Prostate gland (tissue), 2 donors: ENCODE measurements around the gene LARGE1. TPM values are rescaled to one million over a fixed set of nuclear protein-coding genes. Genes with fewer than 3 reads are reported as not detected.
A peak's percentile ranks its signal among the peaks of the same experiment; 100 is the strongest.

Experiments used
- DNase-seq: peaks from one replicate; pipeline ENCODE4 v3.0.0-alpha.2; 2019; ENCODE audit warnings: low spot score
- H3K27ac ChIP-seq, 2 donors: fragments of 200-600 bp; sonication (generic); 2 replicates each; pipeline ENCODE4 v1.5.1; 2017 to 2019
- H3K27me3 ChIP-seq: fragments of 200-600 bp; sonication (generic); replicated peaks from 2 replicates; pipeline ENCODE4 v1.5.1; 2019; ENCODE audit not compliant: insufficient read depth
- H3K36me3 ChIP-seq, 2 donors: fragments of 200-600 bp; sonication (generic); 1 replicate in 1 of 2; 2 replicates in 1 of 2; pipeline versions ENCODE4 v1.5.1 to v1.8.1; 2017 to 2019
- H3K4me1 ChIP-seq: fragments of 200-600 bp; sonication (generic); replicated peaks from 2 replicates; pipeline ENCODE4 v1.5.1; 2019
- H3K4me3 ChIP-seq, 2 donors: fragments of 200-600 bp; sonication (generic); 2 replicates each; pipeline ENCODE4 v1.5.1; 2017 to 2019
- H3K9me3 ChIP-seq: fragments of 200-600 bp; sonication (generic); 2 replicates; pipeline ENCODE4 v1.5.1; 2017
- CTCF ChIP-seq, 4 experiments: fragments of 200-600 bp in 2 of 4; fragments of 450-650 bp in 2 of 4; sonication (generic) in 2 of 4; IDR thresholded peaks; 1 replicate in 3 of 4; 2 replicates in 1 of 4; pipeline ENCODE4 v1.5.1; 2016 to 2019; ENCODE audit warnings: antibody characterized with exemption in 4 of 4, mild to moderate bottlenecking in 2 of 4, moderate library complexity in 2 of 4
- POLR2A ChIP-seq: fragments of 450-650 bp; IDR thresholded peaks from one replicate; pipeline ENCODE4 v1.6.1; 2016; ENCODE audit warnings: antibody characterized with exemption, mild to moderate bottlenecking
- POLR2AphosphoS5 ChIP-seq: sonication (generic); formaldehyde crosslinking; IDR thresholded peaks from one replicate; pipeline ENCODE4 v1.6.1; 2017; ENCODE audit warnings: antibody characterized with exemption
- WGBS: methylation state at CpG from one replicate; pipeline ENCODE4 v1.1.5; 2018; 5-methylcytosine and 5-hydroxymethylcytosine counted together
- intact Hi-C: fragments of 100-400 bp; cut with DNase I; formaldehyde crosslinking; loops from one replicate; pipeline ENCODE4 v1.14.2; 2022
- total RNA-seq, 2 donors: library from RNA; depleted of rRNA; stranded (reverse); fragments of >200 nt; gene quantifications; one replicate each; pipeline ENCODE4 v1.1.0, GENCODE V29; 2016

LARGE1 gene
- total RNA-seq, 2 donors from 2014 or later = 18.6 to 37.4 TPM

- intact Hi-C loops = no loop called here
- no peak for DNase-seq
- H3K36me3 ChIP-seq = no peaks in the 10 kb centered on the region
- WGBS = 54% methylated on average over 6 of the region's 6 CpGs
- no peaks in the 10 kb centered on the region for H3K4me1 ChIP-seq
- H3K4me3 ChIP-seq = no peak overlapping the region
- H3K9me3 ChIP-seq = no peaks in the 10 kb centered on the region
- no peaks in the 10 kb centered on the region for H3K27me3 ChIP-seq
- TF ChIP-seq CTCF (IDR thresholded peaks at IDR 0.05) = no peak
- TF ChIP-seq POLR2A = no peak
- TF ChIP-seq POLR2AphosphoS5 = no peak
- H3K27ac ChIP-seq = no peak overlapping the region
Measured at GRCh38 chr22:33666961-33667619, 253.2 kb downstream of the LARGE1 start.

GRCh38 chr22:33666279-33666960, 253.9 kb downstream of the LARGE1 start:
- TF ChIP-seq POLR2AphosphoS5 (no peak), CTCF (IDR thresholded peaks at IDR 0.05) (no peak), POLR2A (no peak)
- Histone ChIP-seq H3K27ac (no peak overlapping the region), H3K4me3 (no peak overlapping the region), H3K4me1 (no peaks in the 10 kb centered on the region), H3K27me3 (no peaks in the 10 kb centered on the region), H3K36me3 (no peaks in the 10 kb centered on the region), H3K9me3 (no peaks in the 10 kb centered on the region)
- intact Hi-C loops = no loop called here
- no peak for DNase-seq
- WGBS = 78% methylated on average over 4 of the region's 4 CpGs

- intact Hi-C loops = loop anchor here (5.0 kb wide), 1 partner anchor 263 kb away; the partner anchor contains the start of gene LARGE1
- Histone ChIP-seq H3K4me3 (no peak overlapping the region), H3K4me1 (no peaks in the 10 kb centered on the region), H3K27me3 (no peaks in the 10 kb centered on the region), H3K9me3 (no peaks in the 10 kb centered on the region), H3K36me3 (no peaks in the 10 kb centered on the region), H3K27ac (peak overlapping the region; percentile 28 to 51)
- TF ChIP-seq CTCF (IDR thresholded peaks at IDR 0.05) (no peak), POLR2AphosphoS5 (peak; percentile 60)
- 8% methylated on average over 2 of the region's 2 CpGs for WGBS
- DNase-seq = peak; percentile 12
Measured at GRCh38 chr22:33659448-33659847, 260.8 kb downstream of the LARGE1 start.

GRCh38 chr22:33658775-33659174, 261.5 kb downstream of the LARGE1 start:
- intact Hi-C loops = loop anchor here (5.0 kb wide), 1 partner anchor 264 kb away; the partner anchor contains the start of gene LARGE1
- DNase-seq = peak; percentile 7
- no peak overlapping the region for H3K4me3 ChIP-seq
- H3K27me3 ChIP-seq = no peaks in the 10 kb centered on the region
- peak overlapping the region; percentile 28 to 51 for H3K27ac ChIP-seq
- TF ChIP-seq POLR2A = no peak
- peak; percentile 27 for TF ChIP-seq POLR2AphosphoS5
- no peaks in the 10 kb centered on the region for H3K4me1 ChIP-seq
- no peaks in the 10 kb centered on the region for H3K36me3 ChIP-seq
- no peaks in the 10 kb centered on the region for H3K9me3 ChIP-seq
- WGBS = 20% methylated on average over 3 of the region's 3 CpGs

GRCh38 chr22:33657670-33658069, 262.6 kb downstream of the LARGE1 start:
- intact Hi-C loops = loop anchor here (5.0 kb wide), 1 partner anchor 265 kb away; the partner anchor contains the start of gene LARGE1
- DNase-seq = no peak
- no peaks in the 10 kb centered on the region for H3K4me1 ChIP-seq
- H3K9me3 ChIP-seq = no peaks in the 10 kb centered on the region
- WGBS = 81% methylated on average over 8 of the region's 8 CpGs
- TF ChIP-seq POLR2AphosphoS5 (no peak), CTCF (IDR thresholded peaks at IDR 0.05) (no peak), POLR2A (no peak)
- no peaks in the 10 kb centered on the region for H3K27me3 ChIP-seq
- no peaks in the 10 kb centered on the region for H3K36me3 ChIP-seq
- no peak overlapping the region for H3K4me3 ChIP-seq
- H3K27ac ChIP-seq = no peak overlapping the region
